NB4 (cell line): ENCODE measurements around the gene CYB5R3.

Source experiments
- CTCF ChIP-seq: IDR thresholded peaks from one replicate; pipeline ENCODE4 v1.5.1; 2012; ENCODE audit warnings: low read depth, low read length
- MAX ChIP-seq: IDR thresholded peaks from 2 replicates; pipeline ENCODE4 v1.6.1; 2011; ENCODE audit warnings: low read depth, low read length

GRCh38 chr22:42581762-42582716, 67.2 kb downstream of the CYB5R3 start:
- TF ChIP-seq MAX: no peak
- TF ChIP-seq CTCF: no peak
